Measurements from ENCODE around the gene BNIP3. TPM values are rescaled to one million over a fixed set of nuclear protein-coding genes. Genes with fewer than 3 reads are reported as not detected.

BNIP3 gene
- total RNA-seq, 4 donors from 2014 or later: 337 to 1,280 (median 583) TPM

- Histone ChIP-seq H3K4me1 (peaks cover 0 to 7% of the 10 kb centered on the region in 2 donors), H3K27me3 (peaks cover under 1 to 23% (median 9%) of the 10 kb centered on the region in 3 donors), H3K9me3 (no peaks in the 10 kb centered on the region), H3K4me3 (peak overlapping the region; percentile 46 to 66 (median 53)), H3K36me3 (no peaks in the 10 kb centered on the region), H3K27ac (no peak overlapping the region)
- ATAC-seq (peak; percentile 94 to 98), DNase-seq (peak; percentile 59 to 74)
- intact Hi-C loops (cut with DNase I; ENCODE audit: low total_unique reads): loop anchor here (1.0 to 5.0 kb wide), 5 partner anchors 22 to 138 kb away; partner anchors contain the start of gene BNIP3
- in situ Hi-C loops (cut with MboI; ENCODE audit: low sequenced_read_pairs in 4 of 4): loop anchor here (5.0 kb wide), 1 partner anchor 136 kb away; no protein-coding TSS in a partner anchor
- no peak for TF ChIP-seq POLR2A (IDR thresholded peaks at IDR 0.05)
- TF ChIP-seq CTCF (IDR thresholded peaks at IDR 0.05 in 4 of 5, conservative IDR thresholded peaks at IDR 0.05 in 1 of 5): peak; percentile 89 to 96 (median 92)
These were observed 41.5 kb upstream of the BNIP3 start for GRCh38 chr10:132023092-132023811.

- in situ Hi-C loops (cut with MboI; ENCODE audit: low sequenced_read_pairs in 4 of 4) (loop anchor here (5.0 kb wide), 1 partner anchor 135 kb away; no protein-coding TSS in a partner anchor), intact Hi-C loops (cut with DNase I; ENCODE audit: low total_unique reads) (loop anchor here (5.0 kb wide), 2 partner anchors 60 to 120 kb away; no protein-coding TSS in a partner anchor)
- Histone ChIP-seq H3K27me3 (peaks cover 0 to 23% (median 2%) of the 10 kb centered on the region in 3 donors), H3K9me3 (no peaks in the 10 kb centered on the region), H3K36me3 (no peaks in the 10 kb centered on the region), H3K27ac (no peak overlapping the region), H3K4me3 (no peak overlapping the region), H3K4me1 (peaks cover 0 to 7% of the 10 kb centered on the region in 2 donors)
- ATAC-seq: no peak
- no peak for DNase-seq
- TF ChIP-seq CTCF (IDR thresholded peaks at IDR 0.05 in 4 of 5, conservative IDR thresholded peaks at IDR 0.05 in 1 of 5) (no peak), POLR2A (IDR thresholded peaks at IDR 0.05) (no peak)
These were observed 40.5 kb upstream of the BNIP3 start for GRCh38 chr10:132022241-132022640.

- no peak for DNase-seq
- H3K27me3 ChIP-seq: peaks cover 0 to 23% (median 0%) of the 10 kb centered on the region in 3 donors
- no peaks in the 10 kb centered on the region for H3K36me3 ChIP-seq
- ATAC-seq: no peak
- H3K27ac ChIP-seq: no peak overlapping the region
- peaks cover 0 to 7% of the 10 kb centered on the region in 2 donors for H3K4me1 ChIP-seq
- in situ Hi-C loops (cut with MboI; ENCODE audit: low sequenced_read_pairs in 4 of 4) (loop anchor here (5.0 kb wide), 1 partner anchor 134 kb away; no protein-coding TSS in a partner anchor), intact Hi-C loops (cut with DNase I; ENCODE audit: low total_unique reads) (loop anchor here (5.0 kb wide), 2 partner anchors 59 to 121 kb away; no protein-coding TSS in a partner anchor)
- H3K4me3 ChIP-seq: no peak overlapping the region
- TF ChIP-seq CTCF (IDR thresholded peaks at IDR 0.05 in 4 of 5, conservative IDR thresholded peaks at IDR 0.05 in 1 of 5) (no peak), POLR2A (IDR thresholded peaks at IDR 0.05) (no peak)
- no peaks in the 10 kb centered on the region for H3K9me3 ChIP-seq
These were observed 39.9 kb upstream of the BNIP3 start for GRCh38 chr10:132021504-132022143.

GRCh38 chr10:132021046-132021445, 39.3 kb upstream of the BNIP3 start:
- Histone ChIP-seq H3K27ac (no peak overlapping the region), H3K27me3 (peaks cover 0 to 23% (median 0%) of the 10 kb centered on the region in 3 donors), H3K9me3 (no peaks in the 10 kb centered on the region), H3K4me1 (peaks cover 0 to 7% of the 10 kb centered on the region in 2 donors), H3K4me3 (no peak overlapping the region), H3K36me3 (no peaks in the 10 kb centered on the region)
- no peak for TF ChIP-seq POLR2A (IDR thresholded peaks at IDR 0.05)
- no peak for TF ChIP-seq CTCF (IDR thresholded peaks at IDR 0.05 in 4 of 5, conservative IDR thresholded peaks at IDR 0.05 in 1 of 5)
- intact Hi-C loops (cut with DNase I; ENCODE audit: low total_unique reads) (loop anchor here (5.0 kb wide), 2 partner anchors 59 to 121 kb away; no protein-coding TSS in a partner anchor), in situ Hi-C loops (cut with MboI; ENCODE audit: low sequenced_read_pairs in 4 of 4) (loop anchor here (5.0 kb wide), 1 partner anchor 134 kb away; no protein-coding TSS in a partner anchor)
- ATAC-seq (no peak), DNase-seq (no peak)
